Activated B cell treated with CpG ODN at 0.5 μM for 24 hours (primary cell): ENCODE data around the gene ARHGAP15. TPM values are rescaled to one million over a fixed set of nuclear protein-coding genes. Genes with fewer than 3 reads are reported as not detected.
A peak's percentile ranks its signal among the peaks of the same experiment; 100 is the strongest.

Source experiments
- ATAC-seq: fragments of 200-7000 bp; cut with Tn5 transposase; one replicate; pipeline ENCODE4 v1.10.0; 2021; ENCODE audit warnings: low read depth, mild to moderate bottlenecking, moderate library complexity
- CTCF ChIA-PET: fragments of 350-600 bp; sonication (Branson Sonifier 250); formaldehyde crosslinking; loops from one replicate; lab custom pipeline; 2021; ENCODE audit warnings: antibody characterized with exemption; lab: Charles Lee
- POLR2A ChIA-PET: fragments of 350-600 bp; sonication (Branson Sonifier 250); formaldehyde crosslinking; loops from one replicate; lab custom pipeline; 2021; ENCODE audit warnings: antibody characterized with exemption; lab: Charles Lee
- DNase-seq: peaks from one replicate; pipeline ENCODE4 v3.0.0; 2022
- H3K27ac Mint-ChIP-seq: one replicate; pipeline ENCODE4 v1.8.0; 2020; ENCODE audit warnings: mixed read lengths
- H3K27me3 Mint-ChIP-seq: one replicate; pipeline ENCODE4 v1.8.0; 2021; ENCODE audit warnings: mixed read lengths
- H3K36me3 Mint-ChIP-seq: one replicate; pipeline ENCODE4 v1.8.0; 2021; ENCODE audit warnings: low read depth, mixed read lengths
- H3K4me1 Mint-ChIP-seq: one replicate; pipeline ENCODE4 v1.8.0; 2021; ENCODE audit warnings: mixed read lengths
- H3K4me3 Mint-ChIP-seq: one replicate; pipeline ENCODE4 v1.8.0; 2020; ENCODE audit warnings: mild to moderate bottlenecking, mixed read lengths
- H3K9me3 Mint-ChIP-seq: one replicate; pipeline ENCODE4 v1.8.0; 2020; ENCODE audit warnings: mixed read lengths
- CTCF ChIP-seq: fragments of 200-600 bp; IDR thresholded peaks from one replicate; pipeline ENCODE4 v1.8.0; 2022; ENCODE audit warnings: antibody characterized with exemption, mild to moderate bottlenecking
- intact Hi-C: fragments of 100-400 bp; cut with micrococcal nuclease; formaldehyde crosslinking; loops from one replicate; pipeline ENCODE4 v1.15.1; 2024
- total RNA-seq: library from RNA; stranded (reverse); gene quantifications from 2 replicates; pipeline ENCODE4 v1.2.3, GENCODE V29; 2022

ARHGAP15 gene
- total RNA-seq, 1 donor from 2014 or later, result 112 TPM

DNA sequence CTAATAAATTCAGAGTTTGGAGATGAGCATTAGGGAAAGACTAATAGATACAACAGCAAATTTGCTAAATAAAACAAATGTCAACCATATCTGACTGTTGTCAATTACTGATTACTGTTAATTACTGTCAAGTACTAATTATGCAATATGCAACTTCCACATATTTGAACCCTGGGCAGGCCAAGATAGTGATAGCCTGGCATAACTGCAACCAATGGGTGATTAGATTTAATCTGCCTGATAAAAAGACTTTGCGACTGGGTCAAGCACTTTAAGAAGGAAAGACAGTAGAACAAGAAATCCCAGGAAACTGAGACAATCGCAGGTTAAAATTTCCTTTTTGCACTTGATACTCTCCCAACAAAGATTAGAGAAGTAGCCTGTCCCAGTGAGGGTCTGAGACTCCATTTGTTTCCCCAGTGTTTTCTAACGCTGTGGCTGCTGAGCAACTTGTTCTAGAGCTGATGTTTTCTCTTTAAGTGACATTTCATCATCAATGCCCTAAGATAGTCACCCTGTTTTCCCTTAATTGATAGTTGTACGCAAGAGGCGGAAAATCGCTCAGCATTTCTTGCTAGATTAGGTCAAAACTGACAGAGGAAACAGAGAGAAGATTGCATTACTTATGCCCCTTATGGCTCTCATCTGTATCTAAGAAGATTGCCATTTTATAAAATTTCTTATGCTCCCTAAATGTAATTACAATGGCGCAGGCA lies 17.8 kb downstream of the ARHGAP15 start:
- DNase-seq (no peak), ATAC-seq (no peak)
- TF ChIP-seq CTCF, result no peak
- Mint-ChIP-seq H3K4me1 (peaks cover 92% of the 10 kb centered on the region), H3K27me3 (no peaks in the 10 kb centered on the region), H3K4me3 (no peak overlapping the region), H3K36me3 (peaks cover 25% of the 10 kb centered on the region), H3K27ac (no peak overlapping the region), H3K9me3 (no peaks in the 10 kb centered on the region)
- intact Hi-C loops, result no loop called here
- ChIA-PET CTCF (interaction anchor here (1.0 to 1.6 kb wide), 2 partner anchors 15 to 112 kb away, joined by 3 to 4 read pairs; no protein-coding TSS in a partner anchor), POLR2A (no interaction called here)

- H3K4me3 Mint-ChIP-seq, result no peak overlapping the region
- ATAC-seq (no peak), DNase-seq (no peak)
- no peak for TF ChIP-seq CTCF
- peak overlapping the region; percentile 68 for H3K27ac Mint-ChIP-seq
- ChIA-PET CTCF (interaction anchor here (1.9 kb wide), 1 partner anchor 37 kb away, joined by 7 read pairs; no protein-coding TSS in a partner anchor), POLR2A (interaction anchor here (0.9 to 1.8 kb wide), 5 partner anchors 9 to 27 kb away, joined by 3 to 9 read pairs (median 4); partner anchors contain the start of gene ARHGAP15)
- H3K36me3 Mint-ChIP-seq, result peaks cover 28% of the 10 kb centered on the region
- H3K9me3 Mint-ChIP-seq, result no peaks in the 10 kb centered on the region
- H3K4me1 Mint-ChIP-seq, result peaks cover 92% of the 10 kb centered on the region
- H3K27me3 Mint-ChIP-seq, result no peaks in the 10 kb centered on the region
- intact Hi-C loops, result no loop called here
These were observed 18.8 kb downstream of the ARHGAP15 start for GRCh38 chr2:143148011-143148410.

GRCh38 chr2:143148757-143149156 lies 19.5 kb downstream of the ARHGAP15 start:
- H3K9me3 Mint-ChIP-seq, result no peaks in the 10 kb centered on the region
- POLR2A ChIA-PET, result interaction anchor here (0.9 to 1.8 kb wide), 5 partner anchors 8 to 28 kb away, joined by 3 to 9 read pairs (median 4); partner anchors contain the start of gene ARHGAP15
- no peak for DNase-seq
- H3K36me3 Mint-ChIP-seq, result peaks cover 23% of the 10 kb centered on the region
- TF ChIP-seq CTCF, result no peak
- CTCF ChIA-PET, result interaction anchor here (1.4 to 1.9 kb wide), 2 partner anchors 13 to 38 kb away, joined by 5 to 7 read pairs; no protein-coding TSS in a partner anchor
- peak overlapping the region; percentile 53 for H3K4me3 Mint-ChIP-seq
- ATAC-seq, result no peak
- H3K27me3 Mint-ChIP-seq, result no peaks in the 10 kb centered on the region
- peak overlapping the region; percentile 87 for H3K27ac Mint-ChIP-seq
- H3K4me1 Mint-ChIP-seq, result peaks cover 91% of the 10 kb centered on the region
- intact Hi-C loops, result no loop called here

- CTCF ChIA-PET, result no interaction called here
- ATAC-seq (peak; percentile 89), DNase-seq (no peak)
- no peaks in the 10 kb centered on the region for H3K27me3 Mint-ChIP-seq
- POLR2A ChIA-PET, result interaction anchor here (0.6 to 0.7 kb wide), 3 partner anchors 9 to 22 kb away, joined by 3 to 4 read pairs (median 4); no protein-coding TSS in a partner anchor
- no peak for TF ChIP-seq CTCF
- H3K9me3 Mint-ChIP-seq, result no peaks in the 10 kb centered on the region
- peak overlapping the region; percentile 56 for H3K4me3 Mint-ChIP-seq
- intact Hi-C loops, result loop anchor here (1.0 kb wide), 3 partner anchors 8 to 21 kb away; partner anchors contain the start of gene ARHGAP15
- H3K4me1 Mint-ChIP-seq, result peaks cover 91% of the 10 kb centered on the region
- peak overlapping the region; percentile 87 for H3K27ac Mint-ChIP-seq
- H3K36me3 Mint-ChIP-seq, result peaks cover 14% of the 10 kb centered on the region
These were observed 21.1 kb downstream of the ARHGAP15 start for GRCh38 chr2:143150287-143150686.

GRCh38 chr2:143151111-143151752 lies 22.0 kb downstream of the ARHGAP15 start:
- Mint-ChIP-seq H3K36me3 (peaks cover 21% of the 10 kb centered on the region), H3K4me3 (no peak overlapping the region), H3K9me3 (no peaks in the 10 kb centered on the region), H3K4me1 (peaks cover 95% of the 10 kb centered on the region), H3K27ac (peak overlapping the region; percentile 87), H3K27me3 (no peaks in the 10 kb centered on the region)
- ChIA-PET POLR2A (no interaction called here), CTCF (interaction anchor here (1.0 to 1.2 kb wide), 2 partner anchors 11 to 41 kb away, joined by 3 to 4 read pairs; no protein-coding TSS in a partner anchor)
- DNase-seq, result no peak
- TF ChIP-seq CTCF, result no peak
- ATAC-seq, result no peak
- intact Hi-C loops, result no loop called here
